Colonic mucosa (tissue), 4 donors: Measurements from ENCODE around the gene FREM2. TPM values are rescaled to one million over a fixed set of nuclear protein-coding genes. Genes with fewer than 3 reads are reported as not detected.

Experiments used
- DNase-seq: peaks from one replicate; pipeline ENCODE4 v3.0.0-alpha.2; 2020
- H3K27ac ChIP-seq: fragments of 200-600 bp; one replicate; pipeline ENCODE4 v1.8.0; 2021
- H3K27me3 ChIP-seq: fragments of 200-600 bp; one replicate; pipeline ENCODE4 v1.8.0; 2021
- H3K36me3 ChIP-seq: fragments of 200-600 bp; one replicate; pipeline ENCODE4 v1.8.0; 2021
- H3K4me1 ChIP-seq: fragments of 200-600 bp; one replicate; pipeline ENCODE4 v1.8.0; 2021; ENCODE audit warnings: mild to moderate bottlenecking
- H3K4me3 ChIP-seq: fragments of 200-600 bp; one replicate; pipeline ENCODE4 v1.8.0; 2021
- H3K9ac ChIP-seq, 2 donors: one replicate each; pipeline ENCODE4 v1.7.0; 2013; ENCODE audit warnings: control low read depth in 2 of 2, low read depth in 2 of 2, low read length in 2 of 2
- H3K9me3 ChIP-seq: fragments of 200-600 bp; one replicate; pipeline ENCODE4 v1.8.0; 2021
- intact Hi-C: fragments of 100-400 bp; cut with DNase I; formaldehyde crosslinking; loops from one replicate; pipeline ENCODE4 v1.14.1; 2022
- total RNA-seq, 2 donors: library from RNA; stranded (reverse); fragmentation: NEBNext Ultra II Directional in 1 of 2; extraction: Animal tissue kit (Norgen Biotek cat#: 25700) in 1 of 2; gene quantifications; one replicate each; pipeline ENCODE4 v1.2.1, GENCODE V29; 2021
- TF ChIP-seq, protein P1 (sequence below): fragments of 200-600 bp; IDR thresholded peaks from one replicate; pipeline ENCODE4 v1.8.0; 2022; ENCODE audit warnings: antibody characterized with exemption, mild to moderate bottlenecking
- donor health status: healthy.
- donor health status: DM: no; HTN: no; CAD: no.
- donor health status: DM: no; HTN: no; CAD: no.

Gene FREM2
- total RNA-seq, 2 donors from 2014 or later = 0.86 to 1.1 TPM

GRCh38 chr13:38662362-38662761 lies 24.5 kb upstream of the FREM2 start:
- intact Hi-C loops = no loop called here
- Histone ChIP-seq H3K9ac (no peak overlapping the region), H3K4me1 (no peaks in the 10 kb centered on the region), H3K4me3 (no peak overlapping the region), H3K36me3 (no peaks in the 10 kb centered on the region), H3K9me3 (no peaks in the 10 kb centered on the region), H3K27ac (no peak overlapping the region), H3K27me3 (no peaks in the 10 kb centered on the region)
- TF ChIP-seq, protein P1, sequence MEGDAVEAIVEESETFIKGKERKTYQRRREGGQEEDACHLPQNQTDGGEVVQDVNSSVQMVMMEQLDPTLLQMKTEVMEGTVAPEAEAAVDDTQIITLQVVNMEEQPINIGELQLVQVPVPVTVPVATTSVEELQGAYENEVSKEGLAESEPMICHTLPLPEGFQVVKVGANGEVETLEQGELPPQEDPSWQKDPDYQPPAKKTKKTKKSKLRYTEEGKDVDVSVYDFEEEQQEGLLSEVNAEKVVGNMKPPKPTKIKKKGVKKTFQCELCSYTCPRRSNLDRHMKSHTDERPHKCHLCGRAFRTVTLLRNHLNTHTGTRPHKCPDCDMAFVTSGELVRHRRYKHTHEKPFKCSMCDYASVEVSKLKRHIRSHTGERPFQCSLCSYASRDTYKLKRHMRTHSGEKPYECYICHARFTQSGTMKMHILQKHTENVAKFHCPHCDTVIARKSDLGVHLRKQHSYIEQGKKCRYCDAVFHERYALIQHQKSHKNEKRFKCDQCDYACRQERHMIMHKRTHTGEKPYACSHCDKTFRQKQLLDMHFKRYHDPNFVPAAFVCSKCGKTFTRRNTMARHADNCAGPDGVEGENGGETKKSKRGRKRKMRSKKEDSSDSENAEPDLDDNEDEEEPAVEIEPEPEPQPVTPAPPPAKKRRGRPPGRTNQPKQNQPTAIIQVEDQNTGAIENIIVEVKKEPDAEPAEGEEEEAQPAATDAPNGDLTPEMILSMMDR = no peak
- no peak for DNase-seq

DNA sequence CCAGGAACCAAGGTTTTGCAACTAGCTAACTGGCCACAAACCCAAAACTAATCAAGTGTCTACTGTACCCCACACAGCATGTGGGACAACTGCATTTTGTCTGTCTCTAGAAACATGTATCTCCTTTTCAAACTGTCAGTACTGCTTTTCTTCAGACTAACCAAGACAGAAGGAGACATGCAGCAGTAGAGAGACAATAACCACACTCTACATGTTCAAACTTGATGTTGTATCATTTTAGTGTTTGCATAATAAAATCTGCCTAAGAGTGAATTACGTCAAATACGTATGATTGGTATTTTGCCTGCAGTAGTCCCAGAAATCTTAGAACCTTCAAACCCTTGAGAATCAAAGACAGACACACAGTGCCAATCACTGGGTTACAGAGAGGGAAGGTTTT lies 22.0 kb upstream of the FREM2 start:
- Histone ChIP-seq H3K27ac (no peak overlapping the region), H3K4me1 (no peaks in the 10 kb centered on the region), H3K4me3 (no peak overlapping the region), H3K36me3 (no peaks in the 10 kb centered on the region), H3K9ac (no peak overlapping the region), H3K27me3 (no peaks in the 10 kb centered on the region), H3K9me3 (no peaks in the 10 kb centered on the region)
- TF ChIP-seq, protein P1 = no peak
- intact Hi-C loops = no loop called here
- no peak for DNase-seq

DNA sequence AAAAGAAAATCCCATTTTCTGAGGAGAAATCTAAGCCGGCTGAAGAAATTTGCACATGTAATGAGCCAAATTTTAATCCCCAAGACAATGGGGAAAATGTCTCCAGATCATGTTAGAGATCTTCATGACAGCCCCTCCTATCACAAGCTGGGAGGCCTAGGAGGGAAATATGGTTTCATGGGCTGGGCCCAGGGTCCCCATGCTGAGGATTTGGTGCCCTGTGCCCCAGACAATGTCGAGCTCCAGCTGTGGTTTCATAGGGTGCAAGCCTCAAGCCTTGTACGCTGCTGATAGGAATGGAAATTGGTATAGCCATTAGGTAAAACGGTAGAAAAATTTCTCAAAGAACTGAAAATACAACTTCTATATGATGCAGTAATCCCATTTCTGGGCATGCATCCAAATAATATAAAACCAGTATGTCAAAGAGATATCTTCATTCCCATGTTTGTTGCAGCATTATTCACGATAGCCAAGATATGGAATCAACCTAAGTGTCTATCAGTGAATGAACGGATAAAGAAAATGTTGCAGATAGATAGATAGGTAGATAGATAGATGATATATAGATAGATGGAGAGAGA lies 19.3 kb upstream of the FREM2 start:
- H3K27ac ChIP-seq = no peak overlapping the region
- DNase-seq = no peak
- H3K9me3 ChIP-seq = no peaks in the 10 kb centered on the region
- H3K4me3 ChIP-seq = no peak overlapping the region
- TF ChIP-seq, protein P1 = no peak
- no peaks in the 10 kb centered on the region for H3K27me3 ChIP-seq
- H3K36me3 ChIP-seq = no peaks in the 10 kb centered on the region
- intact Hi-C loops = no loop called here
- no peak overlapping the region for H3K9ac ChIP-seq
- no peaks in the 10 kb centered on the region for H3K4me1 ChIP-seq

DNA sequence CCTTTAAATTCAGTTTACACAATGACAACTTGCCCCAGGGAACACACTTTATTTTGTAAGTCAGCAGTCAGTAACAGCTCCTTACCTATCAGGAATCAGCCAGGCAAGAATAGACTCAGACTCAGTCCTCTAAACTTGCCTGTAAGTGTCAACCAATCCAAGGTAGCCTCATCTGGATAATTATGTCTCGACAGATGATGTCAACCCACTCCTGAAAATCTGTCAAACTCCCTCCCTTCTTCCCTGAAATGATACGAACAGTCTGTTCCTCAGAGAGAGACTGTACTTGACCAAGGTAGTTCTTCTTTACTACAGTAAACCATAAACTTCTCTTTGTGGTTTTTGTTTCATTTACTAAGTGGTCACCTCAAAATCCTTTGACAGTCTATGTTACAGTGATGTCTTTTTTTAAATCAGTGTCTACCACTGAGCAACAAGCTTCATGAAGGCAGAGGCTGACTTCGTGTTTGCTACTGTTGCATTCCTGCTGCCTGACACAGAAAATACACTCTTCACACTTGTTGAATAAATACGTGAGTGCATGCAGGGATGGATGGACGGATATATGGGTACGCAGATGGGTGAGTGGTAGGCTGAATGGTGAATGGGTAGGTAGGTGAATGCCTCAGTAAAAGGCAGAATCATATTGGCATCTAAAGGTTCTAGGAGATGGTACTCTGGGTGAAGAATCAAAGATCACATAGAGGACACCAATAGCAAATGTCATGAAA lies 17.5 kb upstream of the FREM2 start:
- TF ChIP-seq, protein P1 = no peak
- Histone ChIP-seq H3K9me3 (no peaks in the 10 kb centered on the region), H3K27me3 (no peaks in the 10 kb centered on the region), H3K4me3 (no peak overlapping the region), H3K9ac (no peak overlapping the region), H3K4me1 (no peaks in the 10 kb centered on the region), H3K27ac (no peak overlapping the region), H3K36me3 (no peaks in the 10 kb centered on the region)
- intact Hi-C loops = no loop called here
- DNase-seq = no peak

DNA sequence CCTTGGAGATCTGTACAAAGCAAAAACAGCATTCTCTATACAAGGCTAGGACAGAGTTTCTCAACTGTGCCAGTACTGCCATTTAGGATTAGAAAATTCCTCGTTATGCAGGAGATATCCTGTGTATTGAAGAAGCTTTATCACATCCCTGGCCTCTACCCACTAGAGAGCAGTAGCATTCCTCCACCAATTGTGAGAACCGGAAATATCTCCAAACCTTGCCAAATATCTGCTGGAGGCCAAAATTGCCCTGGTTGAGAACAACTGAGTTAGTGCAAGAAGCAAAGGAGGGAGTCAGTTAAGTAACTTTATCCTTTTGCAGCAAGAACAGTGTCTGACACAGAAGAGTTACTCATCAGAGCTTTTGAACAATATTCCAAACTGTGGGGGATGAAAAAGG lies 16.2 kb upstream of the FREM2 start:
- Histone ChIP-seq H3K36me3 (no peaks in the 10 kb centered on the region), H3K4me1 (no peaks in the 10 kb centered on the region), H3K4me3 (no peak overlapping the region), H3K9me3 (no peaks in the 10 kb centered on the region), H3K9ac (no peak overlapping the region), H3K27me3 (no peaks in the 10 kb centered on the region), H3K27ac (no peak overlapping the region)
- TF ChIP-seq, protein P1 = no peak
- DNase-seq = no peak
- intact Hi-C loops = no loop called here
